LNCaP clone FGC (cell line): Measurements from ENCODE around the gene ABHD2.
"Not testable (repeated sequence)": the region's sequence is repeated elsewhere in the genome, so short reads cannot be mapped to it uniquely, and the experiment has no call there.

Experiments
- DNase-seq: peaks from one replicate; pipeline ENCODE4 v3.0.0-alpha.2; 2011; ENCODE audit warnings: low read depth
- H3K4me3 ChIP-seq: 2 replicates; pipeline ENCODE4 v1.5.1; 2011; ENCODE audit warnings: mild to moderate bottlenecking, low read depth, low read length, control low read depth
- TF ChIP-seq, protein P1 (sequence below): IDR thresholded peaks from 2 replicates; pipeline ENCODE4 v1.5.1; 2012; ENCODE audit warnings: mild to moderate bottlenecking; ENCODE audit not compliant: control insufficient read depth, insufficient read depth; ENCODE audit errors: extremely low read depth

The ABHD2 gene

DNA sequence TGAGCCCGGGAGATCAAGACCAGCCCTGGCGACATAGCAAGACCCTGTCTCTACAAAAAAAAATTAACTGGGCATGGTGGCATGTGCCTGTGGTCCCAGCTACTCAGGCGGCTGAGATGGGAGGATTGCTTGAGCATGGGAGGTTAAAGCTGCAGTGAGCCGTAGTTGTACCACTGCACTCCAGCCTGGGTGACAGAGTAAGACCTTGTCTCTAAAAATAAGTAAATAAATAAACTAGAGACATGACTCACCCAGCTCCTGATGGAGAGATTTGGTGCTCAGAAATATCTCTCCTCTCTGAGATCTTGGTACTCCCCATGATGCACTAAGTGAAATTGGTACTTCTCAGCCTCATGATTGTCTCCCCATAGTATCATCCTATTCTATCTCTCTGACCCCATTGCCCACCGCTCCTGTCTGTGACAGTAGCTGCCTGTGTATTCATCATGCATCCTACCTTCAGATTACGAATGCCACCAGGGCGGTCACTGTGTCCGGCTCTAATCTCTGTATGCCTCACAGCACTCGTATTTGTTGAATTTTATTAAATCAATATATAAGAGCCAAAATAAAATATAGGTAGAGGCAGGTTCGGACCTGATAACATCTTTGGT, 50.9 kb downstream of the ABHD2 start:
- no peak for DNase-seq
- TF ChIP-seq, protein P1, sequence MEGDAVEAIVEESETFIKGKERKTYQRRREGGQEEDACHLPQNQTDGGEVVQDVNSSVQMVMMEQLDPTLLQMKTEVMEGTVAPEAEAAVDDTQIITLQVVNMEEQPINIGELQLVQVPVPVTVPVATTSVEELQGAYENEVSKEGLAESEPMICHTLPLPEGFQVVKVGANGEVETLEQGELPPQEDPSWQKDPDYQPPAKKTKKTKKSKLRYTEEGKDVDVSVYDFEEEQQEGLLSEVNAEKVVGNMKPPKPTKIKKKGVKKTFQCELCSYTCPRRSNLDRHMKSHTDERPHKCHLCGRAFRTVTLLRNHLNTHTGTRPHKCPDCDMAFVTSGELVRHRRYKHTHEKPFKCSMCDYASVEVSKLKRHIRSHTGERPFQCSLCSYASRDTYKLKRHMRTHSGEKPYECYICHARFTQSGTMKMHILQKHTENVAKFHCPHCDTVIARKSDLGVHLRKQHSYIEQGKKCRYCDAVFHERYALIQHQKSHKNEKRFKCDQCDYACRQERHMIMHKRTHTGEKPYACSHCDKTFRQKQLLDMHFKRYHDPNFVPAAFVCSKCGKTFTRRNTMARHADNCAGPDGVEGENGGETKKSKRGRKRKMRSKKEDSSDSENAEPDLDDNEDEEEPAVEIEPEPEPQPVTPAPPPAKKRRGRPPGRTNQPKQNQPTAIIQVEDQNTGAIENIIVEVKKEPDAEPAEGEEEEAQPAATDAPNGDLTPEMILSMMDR: no peak
- 0 out of 2 replicates have a peak overlapping the region, but pooled peaks have one; percentile 1 for H3K4me3 ChIP-seq

DNA sequence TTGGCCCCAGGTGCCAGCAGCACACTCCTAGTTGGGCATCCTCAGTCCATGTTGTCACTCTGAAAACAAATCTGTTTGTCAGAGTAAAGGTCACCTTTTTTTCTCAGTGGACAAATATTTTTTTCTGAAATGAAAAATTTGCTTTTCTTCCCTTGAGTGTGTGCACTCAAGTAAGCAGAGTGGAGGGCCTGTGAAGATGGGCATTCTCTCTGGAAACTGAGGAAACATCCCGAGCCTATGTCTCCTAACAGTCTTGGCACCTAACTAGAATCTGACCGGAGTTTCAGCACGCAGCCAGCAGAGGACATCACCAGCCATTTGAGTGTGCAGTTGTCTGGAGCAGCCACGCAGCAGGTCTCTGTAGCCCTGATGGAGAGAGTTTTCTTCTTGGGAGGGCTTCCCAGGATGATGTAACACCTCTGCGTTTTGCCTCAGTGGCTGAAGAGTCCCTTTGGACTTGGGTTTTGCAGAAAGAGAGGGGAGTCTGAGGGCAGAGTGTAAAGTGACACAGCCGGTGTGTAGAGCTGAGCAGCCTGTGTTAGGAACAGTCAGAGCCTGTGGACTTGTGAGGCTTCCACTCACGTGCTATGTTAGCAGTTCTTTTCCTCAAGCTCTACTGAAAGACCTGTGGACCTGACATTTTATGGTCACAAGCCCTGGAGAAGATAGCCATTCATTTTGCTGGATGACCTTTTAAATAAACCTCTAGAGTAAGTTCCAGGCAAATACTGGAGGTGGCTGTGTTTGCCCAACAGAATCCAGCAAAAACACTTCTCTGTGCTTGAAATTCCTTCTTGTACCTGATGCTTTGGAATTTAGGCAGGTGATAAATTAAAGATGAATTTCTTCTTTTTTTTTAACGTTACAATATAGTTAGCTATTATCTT, 51.6 kb downstream of the ABHD2 start:
- no peak overlapping the region for H3K4me3 ChIP-seq
- peak; percentile 83 for DNase-seq
- TF ChIP-seq, protein P1: peak; percentile 47

DNA sequence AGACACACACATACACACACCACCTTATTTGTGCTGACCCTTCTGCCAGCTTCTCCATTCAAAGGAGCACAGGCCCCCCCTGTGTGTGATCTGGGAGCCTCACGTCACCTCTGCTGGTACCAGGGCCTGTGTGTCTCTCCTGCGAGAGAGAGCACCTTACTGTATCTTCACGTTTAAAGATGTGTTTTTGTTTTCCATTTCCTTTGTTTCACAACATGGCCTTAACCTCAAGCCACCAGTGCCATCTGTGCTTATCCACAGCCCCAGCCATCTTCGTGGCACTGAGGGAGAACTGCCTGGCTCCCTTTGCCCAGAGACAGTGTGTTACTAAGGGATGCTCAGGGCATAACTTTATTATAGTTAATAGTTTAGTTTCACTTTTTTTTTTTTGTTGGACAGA, 52.3 kb downstream of the ABHD2 start:
- H3K4me3 ChIP-seq: no peak overlapping the region
- no peak for DNase-seq
- TF ChIP-seq, protein P1: no peak

DNA sequence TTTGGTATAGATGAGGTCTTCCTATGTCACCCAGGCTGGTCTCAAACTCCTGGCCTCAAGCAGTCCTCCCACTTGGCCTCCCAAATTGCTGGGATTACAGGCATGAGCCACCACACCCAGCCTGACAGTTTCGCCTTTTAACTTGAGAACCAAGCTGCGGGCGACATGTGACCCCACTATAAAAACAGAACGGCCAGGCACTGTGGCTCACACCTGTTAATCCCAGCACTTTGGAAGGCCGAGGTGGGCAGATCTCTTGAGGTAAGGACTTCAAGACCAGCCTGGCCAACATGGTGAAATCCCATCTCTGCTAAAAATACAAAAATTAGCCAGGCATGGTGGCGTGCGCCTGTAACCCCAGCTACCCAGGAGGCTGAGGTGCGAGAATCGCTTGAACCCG, 52.9 kb downstream of the ABHD2 start:
- DNase-seq, H3K4me3 ChIP-seq: not testable (repeated sequence)

DNA sequence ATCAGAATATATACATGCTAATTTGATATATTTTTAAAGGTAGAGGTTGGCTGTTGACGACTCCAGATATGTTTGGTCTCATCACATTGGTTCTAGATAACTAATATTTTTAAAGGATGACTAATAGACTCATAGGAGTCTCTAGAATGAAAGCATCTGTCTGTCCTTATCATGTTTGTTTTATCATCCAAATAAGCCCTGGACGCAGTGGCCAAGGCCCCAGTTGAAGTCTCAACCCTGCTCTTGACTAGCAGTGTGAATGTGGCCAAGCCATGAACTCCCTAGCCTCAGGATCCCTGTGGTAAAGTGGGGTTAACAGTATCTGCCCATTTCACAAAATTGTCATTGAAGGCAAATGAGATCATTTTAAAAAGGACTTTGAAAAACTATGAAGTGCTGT, 53.6 kb downstream of the ABHD2 start:
- no peak for DNase-seq
- no peak overlapping the region for H3K4me3 ChIP-seq
- TF ChIP-seq, protein P1: no peak

DNA sequence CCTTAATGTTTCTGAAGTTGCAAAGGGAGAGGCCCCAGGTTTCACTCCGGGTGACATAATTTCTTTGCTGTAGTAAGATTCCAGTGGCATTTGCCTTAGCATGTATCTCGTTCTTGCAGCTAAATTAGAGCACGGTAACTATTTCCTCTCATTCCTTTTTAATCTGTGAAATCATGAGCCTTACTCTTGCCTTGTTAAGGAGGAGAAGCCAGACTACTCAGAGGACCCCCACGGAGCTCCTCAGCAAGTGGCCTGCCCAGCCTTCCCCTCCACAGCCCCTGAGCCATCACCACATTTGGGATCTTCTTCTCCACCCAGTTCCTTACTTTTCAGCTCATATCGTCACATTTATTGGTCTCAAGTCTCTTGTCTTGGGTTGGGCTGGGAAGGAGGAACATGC, 54.2 kb downstream of the ABHD2 start:
- DNase-seq: no peak
- TF ChIP-seq, protein P1: no peak
- no peak overlapping the region for H3K4me3 ChIP-seq

DNA sequence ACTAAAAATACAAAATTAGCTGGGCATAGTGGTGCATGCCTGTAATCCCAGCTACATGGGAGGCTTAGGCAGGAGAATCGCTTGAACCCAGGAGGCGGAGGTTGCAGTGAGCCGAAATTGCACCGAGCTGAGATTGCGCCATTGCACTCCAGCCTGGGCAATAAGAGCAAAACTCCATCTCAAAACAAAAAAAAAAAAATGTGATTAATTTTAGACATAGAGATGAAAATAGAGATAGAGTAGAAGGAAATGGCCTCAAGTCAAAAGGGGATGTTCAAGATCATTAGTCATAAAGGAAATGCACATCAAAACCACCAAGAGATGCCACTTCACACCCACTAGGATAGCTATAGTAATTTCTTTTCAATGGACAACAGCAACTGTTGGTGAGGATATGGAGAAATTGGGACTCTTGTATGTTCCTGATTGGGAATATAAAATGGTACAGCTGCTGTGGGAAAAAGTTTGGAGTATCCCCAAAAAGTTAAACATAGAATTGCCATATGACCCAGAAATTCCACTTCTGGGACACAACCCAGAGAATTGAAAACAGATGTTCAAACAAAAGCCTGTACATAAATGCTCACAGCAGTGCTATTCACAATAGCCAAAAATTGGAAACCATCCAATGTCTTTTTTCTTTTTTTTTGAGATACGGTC, 55.4 kb downstream of the ABHD2 start:
- no peak for DNase-seq
- no peak overlapping the region for H3K4me3 ChIP-seq
- TF ChIP-seq, protein P1: no peak
